Activated CD4-positive, alpha-beta T cell treated with anti-CD3 and anti-CD28 coated beads, Interleukin-10, Interleukin-2, amounts not matched to agents 100 ng/mL and 50 ng/mL, durations not matched to agents 16 hours and 8 hours (primary cell): ENCODE measurements around the gene CLIC4.
"Not testable (repeated sequence)": the region's sequence is repeated elsewhere in the genome, so short reads cannot be mapped to it uniquely, and the experiment has no call there.

Experiments used
- DNase-seq: peaks from one replicate; pipeline ENCODE4 v3.0.0-alpha.2; 2020

Gene CLIC4

DNA sequence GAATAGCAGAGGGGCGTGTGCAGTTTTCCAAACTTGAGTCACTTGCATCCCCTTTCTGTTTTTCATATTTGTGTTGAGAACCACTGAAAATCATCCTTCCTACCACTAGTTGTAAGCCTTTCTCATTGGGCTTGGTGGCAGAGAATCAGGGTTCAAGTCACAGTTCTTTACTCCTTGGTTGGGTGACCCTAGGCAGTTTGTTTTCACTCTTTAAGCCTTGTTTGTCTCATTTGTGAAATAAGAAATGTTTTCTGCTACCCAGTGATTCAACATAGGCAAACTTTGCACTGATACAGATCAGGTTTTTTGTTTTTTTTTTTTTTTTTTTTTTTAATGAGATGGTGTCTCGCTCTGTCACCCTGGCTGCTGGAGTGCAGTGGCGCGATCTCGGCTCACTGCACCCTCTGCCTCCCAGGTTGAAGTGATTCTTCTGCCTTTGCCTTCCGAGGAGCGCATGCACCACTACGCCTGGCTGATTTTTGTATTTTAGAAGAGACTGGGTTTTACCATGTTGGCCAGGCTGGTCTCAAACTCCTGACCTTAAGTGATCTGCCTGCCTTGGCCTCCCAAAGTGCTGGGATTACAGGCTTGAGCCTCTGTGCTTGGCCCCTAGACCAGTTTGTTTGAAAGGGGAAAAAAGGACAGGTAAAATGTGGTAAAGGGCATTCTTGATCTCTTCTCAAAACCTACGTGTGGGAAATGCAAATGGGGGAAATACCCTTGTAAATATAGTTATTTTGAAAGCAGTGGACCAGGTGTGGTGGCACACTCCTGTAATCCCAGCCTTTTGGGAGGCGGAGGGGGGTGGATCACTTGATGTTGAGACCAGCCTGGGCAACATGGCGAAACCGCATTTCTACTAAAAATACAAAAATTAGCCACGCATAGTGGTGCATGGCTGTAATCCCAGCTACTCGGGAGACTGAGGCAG lies 3.2 kb downstream of the CLIC4 start:
- no peak for DNase-seq

DNA sequence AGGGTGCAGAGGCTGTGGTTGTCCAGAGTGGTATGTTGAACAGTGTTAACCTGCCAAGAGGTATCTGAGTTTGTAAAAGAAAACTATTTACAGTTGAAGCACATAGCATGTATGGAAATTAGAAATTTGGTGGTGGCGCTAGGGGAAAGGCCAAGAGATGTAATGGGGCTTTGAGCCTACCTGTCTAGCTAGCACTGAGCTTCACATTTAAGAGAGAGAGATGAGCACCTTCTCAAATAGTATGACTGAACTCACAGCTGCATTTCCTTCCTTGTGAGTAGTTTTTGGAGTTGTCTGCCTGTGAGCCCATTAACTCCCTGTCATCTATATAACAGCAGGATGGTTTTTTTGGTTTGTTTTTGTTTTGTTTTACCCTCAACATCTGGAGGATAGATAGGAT lies 4.0 kb downstream of the CLIC4 start:
- no peak for DNase-seq

DNA sequence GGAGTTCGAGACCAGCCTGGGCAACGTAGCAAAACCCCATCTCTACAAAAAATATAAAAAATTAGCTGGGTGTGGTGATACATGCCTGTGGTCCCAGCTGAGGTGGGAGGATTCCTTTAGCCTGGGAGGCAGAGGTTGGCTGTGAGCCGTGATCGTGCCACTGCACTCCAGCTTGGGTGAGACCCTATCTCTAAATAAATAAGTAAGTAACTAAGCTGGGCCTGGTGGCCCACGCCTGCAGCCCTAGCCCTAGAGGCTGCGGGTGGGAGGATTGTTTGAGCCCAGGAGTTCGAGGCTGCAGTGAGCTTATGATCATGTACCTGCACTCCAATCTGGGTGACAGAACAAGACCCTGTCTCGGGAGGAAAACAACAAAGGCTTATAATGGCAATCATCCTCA lies 4.6 kb downstream of the CLIC4 start:
- no peak for DNase-seq

DNA sequence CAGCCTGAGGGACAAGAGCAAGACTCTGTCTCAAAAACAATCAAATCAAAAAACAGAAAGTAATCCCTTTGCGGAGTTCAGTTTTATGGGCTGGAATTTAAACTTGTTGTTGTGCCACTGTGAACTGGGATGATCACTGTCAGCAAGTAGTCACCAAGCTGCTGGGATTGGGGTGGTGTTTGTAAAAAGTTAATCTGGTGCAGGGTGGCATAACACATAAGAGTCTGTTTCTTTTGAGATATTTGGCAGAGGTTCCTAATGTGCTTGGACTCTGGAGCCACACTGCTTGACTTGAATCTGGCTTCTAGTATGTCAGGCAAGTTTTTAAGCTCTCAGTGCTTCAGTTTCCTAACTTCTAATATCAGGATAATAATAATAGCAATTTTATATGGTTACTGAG lies 6.6 kb downstream of the CLIC4 start:
- no peak for DNase-seq

DNA sequence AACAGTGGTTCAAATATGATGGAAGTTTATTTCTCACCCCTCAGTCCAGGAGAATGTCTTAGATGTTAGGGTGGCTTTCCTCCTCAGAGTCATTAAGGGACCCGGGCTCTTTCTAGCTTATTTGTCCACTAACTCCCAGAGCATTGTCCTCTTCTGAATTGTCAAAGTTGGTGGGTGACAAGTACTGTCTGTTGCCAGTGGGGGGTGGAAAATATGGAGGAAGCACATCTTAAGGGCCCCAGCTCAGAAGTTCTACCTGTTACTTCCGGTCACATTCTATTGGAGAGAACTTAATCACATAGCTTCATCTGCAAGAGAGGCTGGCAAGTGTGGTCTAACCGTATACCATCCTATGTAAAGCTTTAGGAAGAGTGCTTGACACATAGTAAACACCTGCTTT lies 7.1 kb downstream of the CLIC4 start:
- DNase-seq = no peak

DNA sequence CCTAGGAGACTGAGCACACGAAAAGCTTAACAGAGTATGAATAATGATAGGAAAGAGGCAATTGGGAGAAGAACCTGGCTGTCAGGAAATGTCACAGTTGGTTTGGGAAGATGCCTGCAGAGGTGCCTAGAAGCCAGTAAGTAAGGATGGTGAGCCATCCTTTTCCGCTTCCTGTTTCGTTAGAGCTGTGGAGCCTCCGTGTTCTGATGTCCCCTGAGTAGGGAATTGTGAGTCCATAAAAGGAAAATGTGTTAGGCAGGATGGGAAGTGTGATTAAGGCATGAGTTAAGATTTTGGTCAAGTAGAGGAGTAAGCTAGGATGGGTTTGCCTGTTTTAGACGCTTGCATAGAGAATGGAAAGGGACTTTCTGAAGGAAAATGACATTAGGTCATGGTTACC lies 9.0 kb downstream of the CLIC4 start:
- no peak for DNase-seq

DNA sequence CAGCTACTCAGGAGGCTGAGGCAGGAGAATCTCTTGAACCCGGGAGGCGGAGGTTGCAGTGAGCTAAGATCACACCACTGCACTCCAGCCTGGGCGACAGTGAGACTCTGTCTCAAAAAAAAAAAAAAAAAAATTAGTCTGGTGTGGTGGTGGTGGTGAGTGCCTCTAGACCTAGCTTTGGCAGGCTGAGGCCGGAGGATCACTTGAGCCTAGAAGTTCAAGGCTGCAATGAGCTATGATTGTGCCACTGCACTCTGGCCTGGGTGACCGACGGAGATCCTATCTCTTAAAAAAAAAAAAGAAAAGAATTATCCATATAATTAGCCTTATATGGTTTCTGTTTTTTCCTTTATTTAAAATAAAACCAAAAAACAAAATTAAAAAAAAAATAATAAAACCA lies 10.1 kb downstream of the CLIC4 start:
- not testable (repeated sequence) for DNase-seq

DNA sequence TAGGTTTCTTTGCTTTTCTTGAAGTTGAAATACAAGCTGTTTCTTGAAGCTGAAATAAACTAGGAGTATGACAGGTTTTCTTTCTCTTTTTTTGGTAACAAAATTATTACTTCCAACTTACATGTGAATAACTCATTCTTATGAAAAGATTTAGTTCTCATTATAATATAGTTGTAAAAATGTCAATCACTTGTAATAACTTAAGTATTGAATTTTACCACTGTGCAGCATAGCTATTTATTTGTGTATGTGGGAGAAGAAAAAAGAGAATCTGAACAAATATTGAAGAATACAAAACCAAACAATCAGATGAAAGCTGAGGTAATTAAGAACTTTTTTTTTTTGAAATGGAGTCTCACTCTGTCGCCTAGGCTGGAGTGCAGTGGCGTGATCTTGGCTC lies 11.1 kb downstream of the CLIC4 start:
- DNase-seq = no peak

DNA sequence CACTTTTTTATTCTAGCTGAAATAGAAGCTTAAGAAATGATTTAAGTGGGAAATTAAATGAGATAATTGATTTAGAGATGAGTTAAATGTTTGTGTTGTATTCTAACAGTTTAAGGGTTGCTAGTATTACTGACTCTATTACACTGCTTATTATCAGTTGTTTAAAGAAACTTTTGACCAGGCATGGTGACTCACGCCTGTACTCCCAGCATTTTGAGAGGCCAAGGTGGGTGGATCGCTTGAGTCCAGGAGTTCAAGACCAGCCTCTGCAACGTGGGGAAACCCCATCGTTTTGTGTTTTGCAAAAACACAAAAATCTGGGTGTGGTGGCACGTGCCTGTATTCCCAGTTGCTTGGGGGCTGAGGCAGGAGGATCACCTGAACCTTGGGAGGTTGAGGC lies 14.2 kb downstream of the CLIC4 start:
- no peak for DNase-seq

DNA sequence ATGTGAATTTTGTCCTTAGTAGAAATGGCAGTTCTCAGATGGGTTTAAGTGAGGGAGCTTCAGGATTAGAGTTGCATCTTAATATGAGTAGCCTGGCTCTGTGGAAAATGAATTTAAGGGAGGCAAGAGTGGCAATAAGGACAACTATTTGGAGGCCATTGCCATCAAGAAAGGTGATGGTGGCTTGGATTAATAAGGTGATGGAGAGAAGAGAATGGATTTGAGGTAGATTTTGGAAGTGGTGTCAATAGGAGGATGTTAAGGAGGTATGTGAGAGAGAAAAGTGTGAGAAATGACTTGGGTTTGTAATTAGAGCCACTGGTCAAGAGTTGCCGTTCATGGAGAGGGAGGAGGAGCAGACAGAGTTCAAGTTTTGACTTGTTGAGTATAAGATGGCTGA lies 16.3 kb downstream of the CLIC4 start:
- DNase-seq = no peak

DNA sequence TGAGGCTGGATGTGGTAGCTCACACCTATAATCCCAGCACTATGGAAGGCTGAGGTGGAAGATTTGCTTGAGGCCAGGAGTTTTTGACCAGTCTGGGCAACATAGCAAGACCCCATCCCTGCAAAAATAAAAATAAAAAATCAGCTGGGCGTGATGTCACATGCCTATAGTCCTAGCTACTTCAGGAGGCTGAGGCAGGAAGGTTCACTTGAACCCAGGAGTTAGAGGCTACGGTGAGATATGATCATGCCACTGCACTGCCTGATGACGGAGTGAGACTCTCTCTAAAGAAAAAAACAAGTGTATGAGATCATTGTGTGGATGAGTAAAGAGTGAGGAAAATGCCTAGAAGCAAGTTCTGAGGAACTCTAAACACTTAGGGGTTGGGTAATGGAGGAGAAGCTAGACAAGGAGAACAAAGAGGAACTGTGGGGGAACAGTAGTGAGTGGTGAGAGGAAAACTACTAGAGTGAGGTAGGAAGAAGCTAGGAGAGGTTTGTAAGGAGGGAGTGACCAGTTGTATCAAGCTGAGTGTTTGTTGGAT lies 17.0 kb downstream of the CLIC4 start:
- no peak for DNase-seq

DNA sequence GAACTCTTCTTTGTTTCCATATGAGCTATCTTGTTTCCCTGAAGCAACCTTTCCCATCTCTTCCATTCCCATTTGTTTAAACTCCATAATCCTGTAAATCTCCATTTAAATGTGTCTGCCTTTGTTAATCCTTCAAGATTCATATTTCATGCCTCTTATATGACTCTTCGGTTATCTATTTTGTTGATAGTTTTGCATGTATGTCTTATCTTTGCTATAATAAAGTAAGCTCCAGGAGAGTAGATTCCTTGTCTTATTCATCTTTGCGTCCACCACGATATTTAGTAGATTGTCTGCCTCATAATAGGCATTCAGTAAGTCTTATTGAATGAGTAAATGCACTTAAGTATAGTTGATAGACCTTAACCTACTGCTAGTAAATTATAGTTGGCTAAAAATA lies 18.4 kb downstream of the CLIC4 start:
- DNase-seq = no peak

DNA sequence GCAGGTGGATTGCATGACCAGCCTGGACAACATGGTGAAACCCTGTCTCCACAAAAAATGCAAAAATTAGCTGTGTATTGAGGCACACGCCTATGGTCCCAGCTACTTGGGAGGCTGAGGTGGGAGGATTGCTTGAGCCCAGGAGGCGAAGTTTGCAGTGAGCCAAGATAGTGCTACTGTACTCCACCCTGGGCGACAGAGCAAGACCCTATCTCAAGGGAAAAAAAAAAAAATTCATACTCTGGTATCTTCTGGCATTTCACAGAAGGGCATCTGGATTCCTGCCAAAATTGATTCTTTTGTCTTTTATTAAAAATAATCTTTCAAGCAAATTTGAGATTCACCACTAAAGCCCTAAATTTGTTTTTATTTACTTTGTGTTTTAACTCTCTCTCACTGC lies 19.2 kb downstream of the CLIC4 start:
- DNase-seq = no peak

DNA sequence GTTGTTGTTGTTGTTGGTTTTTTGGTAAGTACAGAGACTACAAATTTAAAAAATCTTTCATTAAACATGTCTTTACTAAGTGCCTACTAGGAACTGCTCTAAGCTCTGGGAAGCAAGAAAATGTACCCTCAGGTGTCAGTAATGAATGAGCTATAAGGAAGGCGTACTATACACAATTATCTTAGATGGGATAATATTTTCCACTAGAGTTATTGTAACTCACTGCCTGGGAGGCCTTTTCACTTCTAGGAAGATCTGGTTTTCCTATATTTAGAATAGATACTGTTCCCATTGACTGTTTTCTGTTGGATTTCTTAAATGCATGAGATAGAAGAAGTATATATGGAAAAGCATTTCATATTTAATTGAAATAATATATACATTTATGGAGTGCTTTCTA lies 19.6 kb downstream of the CLIC4 start:
- DNase-seq = no peak

DNA sequence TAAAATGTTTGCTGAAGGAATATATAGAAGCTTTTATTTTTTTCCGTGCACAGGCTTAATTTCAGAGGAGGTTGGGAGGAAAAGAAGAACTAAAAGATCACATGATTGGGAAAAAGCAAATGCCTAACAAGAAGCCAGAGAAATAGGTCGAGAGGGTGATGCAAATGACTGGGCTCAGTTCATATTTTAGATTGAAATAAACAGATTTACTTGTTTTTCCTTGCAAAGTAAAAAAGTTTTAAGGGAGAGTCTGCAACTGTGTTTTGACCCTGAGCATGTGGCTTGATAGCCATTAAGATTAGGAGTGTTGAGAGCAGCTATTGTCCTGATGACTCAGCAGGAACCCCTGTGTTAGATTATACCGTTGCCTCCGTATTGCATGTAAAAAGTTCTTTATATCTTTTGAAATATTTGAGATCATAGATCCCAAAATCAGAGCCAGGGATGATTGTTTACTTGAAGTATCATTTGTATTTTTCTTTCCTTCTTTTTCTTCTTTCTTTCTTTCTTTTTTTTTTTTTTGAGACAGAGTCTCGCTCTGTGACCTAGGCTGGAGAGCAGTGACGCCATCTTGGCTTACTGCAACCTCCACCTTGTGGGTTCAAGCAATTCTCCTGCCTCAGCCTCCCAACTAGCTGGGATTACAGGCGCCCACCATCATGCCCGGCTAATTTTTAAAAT lies 20.2 kb downstream of the CLIC4 start:
- DNase-seq = no peak

DNA sequence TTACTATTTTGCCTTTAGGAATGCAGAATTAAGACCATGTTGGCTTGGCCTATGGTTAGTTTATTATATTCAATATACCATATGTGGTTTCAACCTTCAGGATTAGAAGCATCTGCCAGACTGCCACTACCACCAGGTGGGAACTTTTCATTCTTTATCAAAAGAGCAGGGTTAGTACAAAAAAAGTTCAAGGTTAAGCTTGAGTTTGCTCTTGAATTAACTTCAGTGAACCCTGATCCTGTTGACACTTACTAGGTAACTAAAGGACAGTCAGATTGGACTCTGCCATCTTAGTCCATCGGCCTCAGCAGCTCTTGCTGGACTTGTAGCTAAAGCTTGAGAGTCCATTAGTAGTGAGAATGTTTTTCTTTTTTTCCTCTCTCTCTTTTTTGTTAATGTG lies 22.1 kb downstream of the CLIC4 start:
- no peak for DNase-seq

DNA sequence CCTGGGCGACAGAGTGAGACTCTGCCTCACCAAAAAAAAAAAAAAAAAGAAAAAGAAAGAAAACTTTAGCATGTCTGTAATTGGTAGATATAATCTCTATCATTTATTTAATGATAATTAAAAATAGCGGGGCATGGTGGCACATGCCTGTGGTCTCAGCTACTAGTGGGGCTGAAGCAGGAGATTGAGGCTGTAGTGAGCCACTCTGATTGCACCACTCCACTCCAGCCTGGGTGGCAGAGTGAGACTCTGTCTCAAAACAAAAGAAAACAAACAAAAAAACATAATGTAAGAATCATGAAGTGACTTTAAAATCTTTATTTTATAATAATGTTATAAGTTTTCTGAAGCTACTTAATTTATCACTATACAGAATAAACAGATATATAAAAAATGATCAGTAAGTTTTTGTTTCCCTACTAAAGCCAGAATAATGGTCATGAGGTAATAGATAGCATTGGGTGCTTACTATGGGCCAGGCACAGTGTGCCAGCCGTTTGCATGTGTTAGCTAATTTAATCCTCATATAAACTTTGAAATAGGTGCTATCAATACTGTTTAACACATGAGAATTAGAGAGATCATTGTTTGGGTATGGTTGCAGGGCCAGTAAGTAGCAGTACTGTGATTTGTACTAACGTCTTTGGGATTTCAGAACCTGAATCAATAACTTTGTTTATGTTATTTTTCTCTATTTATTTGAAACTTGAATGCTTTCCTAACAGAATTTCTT lies 23.8 kb downstream of the CLIC4 start:
- DNase-seq = no peak

DNA sequence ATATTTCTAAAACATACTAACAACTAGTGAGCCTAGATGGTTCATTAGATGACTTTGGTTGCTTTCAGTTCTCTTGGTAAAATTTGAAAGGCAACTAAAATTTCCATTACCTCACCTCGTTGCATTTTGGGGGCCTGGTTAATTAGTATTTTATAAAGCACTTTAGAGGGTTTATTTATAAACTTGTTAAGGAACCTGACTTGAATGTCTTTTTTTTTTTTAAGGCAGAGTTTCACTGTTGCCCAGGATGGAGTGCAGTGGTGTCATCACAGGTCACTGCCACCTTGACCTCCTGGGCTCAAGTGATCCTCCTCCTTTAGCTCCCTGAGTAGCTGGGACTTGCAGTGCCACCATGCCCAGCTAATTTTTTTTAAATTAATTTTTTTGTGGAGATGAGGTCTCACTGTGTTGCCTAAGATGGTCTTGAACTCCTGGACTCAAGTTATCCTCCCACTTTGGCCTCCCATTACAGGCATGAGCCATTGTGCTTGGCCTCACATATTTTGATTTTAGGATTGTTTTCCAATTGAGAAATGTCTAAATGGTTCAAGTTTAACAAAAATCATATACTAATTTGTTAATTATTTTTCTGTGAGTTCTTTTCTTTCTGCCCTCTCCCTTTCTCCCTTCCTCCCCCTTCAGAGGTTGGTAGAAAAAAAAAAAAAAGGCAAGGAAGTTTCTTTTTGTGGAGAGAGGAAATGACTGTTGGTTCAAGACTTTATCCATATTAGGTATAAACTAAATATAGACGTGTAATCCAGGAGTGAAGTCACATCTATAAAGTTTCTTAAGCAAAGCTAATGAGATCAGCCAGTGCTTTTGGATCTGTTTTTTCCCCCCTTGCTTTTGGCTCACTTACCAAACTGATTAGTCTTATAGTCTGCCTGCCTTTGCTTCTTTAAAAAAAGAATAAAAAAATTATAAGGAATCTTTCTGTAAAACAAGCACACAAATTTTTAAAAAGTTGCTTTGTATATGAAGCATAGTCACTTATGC lies 24.7 kb downstream of the CLIC4 start:
- no peak for DNase-seq

DNA sequence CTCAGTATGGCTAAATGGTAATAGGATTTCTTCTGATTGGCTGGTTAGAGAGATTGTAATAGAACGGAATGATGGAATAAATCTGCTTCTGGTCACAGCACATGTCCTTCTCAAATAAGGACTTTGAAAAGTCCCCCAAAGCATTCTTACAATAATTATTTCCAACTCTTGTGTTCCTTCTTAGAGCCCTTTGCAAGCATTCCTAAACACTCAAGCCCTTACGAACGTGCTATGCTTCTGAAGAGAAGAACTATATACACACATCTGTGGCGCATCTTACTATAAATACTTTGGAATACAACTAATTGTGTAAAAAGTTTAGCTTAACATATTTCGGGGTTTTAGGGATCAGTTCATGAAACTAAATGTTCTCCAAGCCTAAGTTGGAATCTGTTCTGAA lies 25.6 kb downstream of the CLIC4 start:
- no peak for DNase-seq

DNA sequence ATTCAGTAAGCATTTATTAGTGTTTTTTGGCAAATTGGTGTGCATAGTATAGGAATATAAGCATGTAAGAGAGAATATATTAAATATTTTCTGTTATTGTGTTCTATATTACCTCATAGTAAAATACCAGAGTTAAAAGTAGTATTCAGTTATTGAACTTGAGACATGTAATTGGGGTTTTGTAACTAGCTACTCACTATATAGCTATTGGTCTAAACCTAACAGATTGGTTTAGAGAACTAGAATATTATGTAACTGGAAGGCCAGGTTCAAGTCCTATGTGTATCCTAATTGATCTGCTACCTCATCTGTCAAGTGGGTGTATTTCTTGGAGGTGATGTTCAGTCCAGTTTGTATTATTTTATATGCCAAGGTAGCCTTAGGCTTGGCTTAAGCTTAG lies 26.3 kb downstream of the CLIC4 start:
- DNase-seq = no peak

DNA sequence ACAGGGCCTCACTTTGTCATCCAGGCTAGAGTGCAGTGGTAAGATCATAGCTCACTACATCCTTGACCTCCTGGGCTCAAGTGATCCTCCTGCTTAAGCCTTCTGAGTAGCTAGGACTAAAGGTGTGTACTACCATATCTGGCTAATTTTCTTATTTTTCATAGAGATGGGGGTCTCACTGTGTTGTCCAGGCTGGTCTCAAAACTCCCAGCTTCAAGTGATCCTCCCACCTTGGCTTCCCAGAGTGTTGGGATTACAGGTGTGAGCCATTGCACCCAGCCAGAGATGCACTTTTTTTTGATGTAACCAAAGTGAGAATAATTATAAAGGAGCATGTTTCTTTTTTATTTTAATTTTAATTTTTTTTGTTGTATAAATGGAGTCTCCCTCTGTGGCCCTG lies 28.4 kb downstream of the CLIC4 start:
- no peak for DNase-seq

DNA sequence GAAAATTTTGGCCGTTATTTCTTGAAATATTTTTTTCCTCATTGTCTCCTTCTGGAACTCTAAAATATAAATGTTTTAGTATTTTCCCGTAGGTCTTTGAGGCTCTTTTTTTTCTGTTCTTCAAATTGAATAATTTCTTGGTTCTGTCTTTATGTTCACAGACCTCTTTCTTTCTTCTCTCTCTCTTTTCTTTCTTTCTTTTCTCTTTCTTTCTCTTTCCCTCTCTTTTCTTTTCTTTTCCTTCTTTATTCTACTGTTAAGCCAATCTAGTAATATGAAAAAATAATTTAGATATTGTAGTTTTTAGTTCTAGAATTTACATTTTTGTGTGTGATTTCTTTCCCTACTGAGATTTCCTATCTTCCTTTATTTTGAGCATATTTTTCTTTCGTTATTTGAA lies 30.1 kb downstream of the CLIC4 start:
- DNase-seq = no peak
